Measurements from ENCODE around the gene FOXI3. TPM values are rescaled to one million over a fixed set of nuclear protein-coding genes. Genes with fewer than 3 reads are reported as not detected.

FOXI3 gene
- total RNA-seq, 4 donors from 2014 or later: not detected

DNA sequence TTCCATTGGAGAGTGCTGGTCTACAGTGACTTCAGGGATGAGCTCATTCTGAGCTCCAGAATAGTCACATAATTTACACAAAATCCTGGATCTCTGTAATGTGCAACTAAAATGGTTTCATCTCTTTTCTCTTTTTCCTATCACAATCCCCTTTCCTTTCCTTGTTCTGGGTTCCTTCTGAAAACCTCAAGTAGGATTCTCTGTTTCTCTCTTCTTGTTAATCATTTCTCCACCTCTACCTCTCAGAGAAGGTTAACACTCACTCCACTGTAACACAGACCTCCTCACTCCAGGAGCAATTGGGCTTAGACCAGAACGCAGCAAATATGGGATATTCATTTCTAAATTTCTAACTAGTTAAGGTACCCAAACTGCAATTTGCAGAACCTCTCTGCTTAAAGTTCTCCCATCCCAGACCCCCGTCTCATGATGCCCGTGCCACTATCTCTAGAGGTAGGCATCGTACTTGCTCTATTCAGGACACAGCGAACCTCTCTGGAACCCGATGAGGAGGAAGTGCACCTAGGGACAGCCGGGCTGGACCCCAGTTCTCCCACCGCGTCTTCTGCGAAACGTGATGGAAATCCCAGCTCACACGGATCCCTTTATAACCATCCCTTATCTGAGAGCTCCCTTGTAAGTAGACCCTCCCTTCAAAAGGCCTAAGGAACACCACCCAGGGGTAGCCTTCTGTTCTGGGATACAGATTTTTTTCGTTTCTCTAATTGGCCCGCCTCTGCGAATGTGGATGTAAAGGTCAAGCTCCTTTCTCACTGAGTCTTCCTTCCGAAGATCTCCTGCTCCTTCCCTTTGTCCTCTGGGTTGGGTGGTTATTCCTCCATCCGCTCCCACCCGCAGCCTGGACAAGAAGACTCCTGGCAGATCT is 1.3 kb downstream of the FOXI3 start:
- H3K36me3 ChIP-seq: no peaks in the 10 kb centered on the region
- H3K27me3 ChIP-seq: peaks cover 4 to 91% of the 10 kb centered on the region in 2 donors
- H3K27ac ChIP-seq: no peak overlapping the region
- no peaks in the 10 kb centered on the region for H3K9me3 ChIP-seq
- DNase-seq (ENCODE audit: low spot score in 2 of 2): no peak
- no peak overlapping the region for H3K4me3 ChIP-seq
- 8 to 10% methylated on average over 18 of the region's 18 CpGs for WGBS, 2 donors
- TF ChIP-seq, protein P1, sequence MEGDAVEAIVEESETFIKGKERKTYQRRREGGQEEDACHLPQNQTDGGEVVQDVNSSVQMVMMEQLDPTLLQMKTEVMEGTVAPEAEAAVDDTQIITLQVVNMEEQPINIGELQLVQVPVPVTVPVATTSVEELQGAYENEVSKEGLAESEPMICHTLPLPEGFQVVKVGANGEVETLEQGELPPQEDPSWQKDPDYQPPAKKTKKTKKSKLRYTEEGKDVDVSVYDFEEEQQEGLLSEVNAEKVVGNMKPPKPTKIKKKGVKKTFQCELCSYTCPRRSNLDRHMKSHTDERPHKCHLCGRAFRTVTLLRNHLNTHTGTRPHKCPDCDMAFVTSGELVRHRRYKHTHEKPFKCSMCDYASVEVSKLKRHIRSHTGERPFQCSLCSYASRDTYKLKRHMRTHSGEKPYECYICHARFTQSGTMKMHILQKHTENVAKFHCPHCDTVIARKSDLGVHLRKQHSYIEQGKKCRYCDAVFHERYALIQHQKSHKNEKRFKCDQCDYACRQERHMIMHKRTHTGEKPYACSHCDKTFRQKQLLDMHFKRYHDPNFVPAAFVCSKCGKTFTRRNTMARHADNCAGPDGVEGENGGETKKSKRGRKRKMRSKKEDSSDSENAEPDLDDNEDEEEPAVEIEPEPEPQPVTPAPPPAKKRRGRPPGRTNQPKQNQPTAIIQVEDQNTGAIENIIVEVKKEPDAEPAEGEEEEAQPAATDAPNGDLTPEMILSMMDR (IDR thresholded peaks at IDR 0.05): no peak
- TF ChIP-seq EP300 (IDR thresholded peaks at IDR 0.05) (no peak), POLR2A (IDR thresholded peaks at IDR 0.05) (no peak)
- H3K4me1 ChIP-seq: peaks cover 0 to 16% (median 0%) of the 10 kb centered on the region in 4 donors

DNA sequence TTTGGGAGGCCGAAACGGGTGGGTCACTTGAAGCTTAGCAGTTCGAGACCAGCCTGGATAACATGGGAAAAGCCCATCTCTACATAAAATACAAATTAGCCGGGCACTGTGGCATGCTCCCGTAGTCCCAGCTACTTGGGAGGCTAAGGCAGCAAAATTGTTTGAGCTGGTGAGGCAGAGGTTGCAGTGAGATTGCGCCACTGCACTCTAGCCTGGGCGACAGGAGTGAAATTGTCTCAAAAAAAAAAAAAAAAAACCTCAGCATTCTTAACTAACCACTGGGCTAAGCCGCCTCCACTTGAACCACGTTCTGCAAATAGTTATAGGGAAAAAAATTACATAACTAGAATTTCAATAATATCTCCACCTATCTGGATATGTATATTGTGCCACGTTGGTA is 2.3 kb downstream of the FOXI3 start:
- peaks cover 4 to 91% of the 10 kb centered on the region in 2 donors for H3K27me3 ChIP-seq
- peaks cover 0 to 16% (median 0%) of the 10 kb centered on the region in 4 donors for H3K4me1 ChIP-seq
- no peak for DNase-seq (ENCODE audit: low spot score in 2 of 2)
- H3K9me3 ChIP-seq: no peaks in the 10 kb centered on the region
- no peaks in the 10 kb centered on the region for H3K36me3 ChIP-seq
- no peak overlapping the region for H3K27ac ChIP-seq
- 78 to 92% methylated on average over 10 of the region's 10 CpGs for whole genome bisulfite sequencing, 2 donors
- no peak for TF ChIP-seq EP300 (IDR thresholded peaks at IDR 0.05)
- TF ChIP-seq, protein P1 (IDR thresholded peaks at IDR 0.05): no peak
- no peak for TF ChIP-seq POLR2A (IDR thresholded peaks at IDR 0.05)
- no peak overlapping the region for H3K4me3 ChIP-seq

DNA sequence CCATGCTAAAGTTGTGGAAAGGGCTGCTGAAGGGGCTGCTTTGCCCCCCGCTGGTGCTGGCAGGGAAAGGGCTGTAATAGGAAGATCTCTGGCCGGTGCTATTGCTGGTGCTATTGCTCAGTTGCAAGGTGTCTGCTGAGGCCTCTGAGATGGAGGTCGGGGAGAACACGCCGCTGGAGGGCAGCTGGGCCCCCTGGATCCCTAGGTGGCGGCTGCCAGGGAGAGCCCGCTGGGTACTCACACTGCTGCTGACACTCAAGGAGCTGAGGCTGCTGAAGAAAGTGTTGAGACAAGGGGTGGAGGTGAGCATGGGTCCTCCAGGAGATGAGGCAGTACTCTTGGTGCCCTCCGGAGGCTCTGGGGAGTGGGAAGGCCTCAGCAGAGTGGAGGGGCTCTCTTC is 4.2 kb downstream of the FOXI3 start:
- Histone ChIP-seq H3K4me3 (no peak overlapping the region), H3K27me3 (peaks cover 0 to 73% of the 10 kb centered on the region in 2 donors), H3K36me3 (no peaks in the 10 kb centered on the region), H3K4me1 (peaks cover 0 to 14% (median 0%) of the 10 kb centered on the region in 4 donors), H3K9me3 (no peaks in the 10 kb centered on the region), H3K27ac (no peak overlapping the region)
- no peak for TF ChIP-seq EP300 (IDR thresholded peaks at IDR 0.05)
- no peak for TF ChIP-seq POLR2A (IDR thresholded peaks at IDR 0.05)
- TF ChIP-seq, protein P1 (IDR thresholded peaks at IDR 0.05): no peak
- WGBS, 2 donors: 75 to 77% methylated on average over 7 to 8 of the region's 8 CpGs
- DNase-seq (ENCODE audit: low spot score in 2 of 2): no peak

DNA sequence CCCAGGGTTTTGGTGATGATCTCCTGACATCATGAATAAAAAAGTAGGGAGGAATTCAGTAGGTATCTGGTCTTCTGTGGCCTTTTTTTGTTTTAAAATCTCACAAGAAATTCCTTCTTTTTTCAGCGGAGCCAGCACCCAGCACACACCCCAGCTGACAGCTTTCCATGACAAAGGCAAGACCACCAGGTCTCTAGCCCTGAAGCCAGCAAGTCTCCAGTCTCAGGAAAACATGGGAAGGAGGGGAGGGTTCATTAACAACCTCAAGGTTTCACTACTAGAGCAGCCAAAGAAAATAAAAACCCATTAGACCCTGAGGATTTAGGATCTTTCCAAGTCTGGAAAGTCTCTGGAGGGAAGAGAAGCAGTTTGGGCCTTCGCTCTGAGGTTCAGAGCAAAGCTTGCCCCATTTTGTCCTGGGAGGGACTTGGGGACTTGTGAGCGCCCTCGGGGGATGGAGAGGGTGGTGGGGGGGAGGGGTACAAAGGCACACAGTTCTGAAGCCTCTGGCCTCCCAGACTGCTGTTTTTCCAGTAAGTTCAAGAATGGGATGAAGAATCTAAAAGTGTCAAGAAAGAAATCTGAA is 9.0 kb downstream of the FOXI3 start:
- DNase-seq (ENCODE audit: low spot score in 2 of 2): no peak
- no peaks in the 10 kb centered on the region for H3K9me3 ChIP-seq
- peaks cover 0 to 33% of the 10 kb centered on the region in 2 donors for H3K27me3 ChIP-seq
- H3K27ac ChIP-seq: no peak overlapping the region
- H3K36me3 ChIP-seq: no peaks in the 10 kb centered on the region
- H3K4me3 ChIP-seq: no peak overlapping the region
- no peak for TF ChIP-seq POLR2A (IDR thresholded peaks at IDR 0.05)
- TF ChIP-seq EP300 (IDR thresholded peaks at IDR 0.05): no peak
- TF ChIP-seq, protein P1 (IDR thresholded peaks at IDR 0.05): no peak
- WGBS, 2 donors: 44 to 52% methylated on average over 4 of the region's 4 CpGs
- no peaks in the 10 kb centered on the region for H3K4me1 ChIP-seq

DNA sequence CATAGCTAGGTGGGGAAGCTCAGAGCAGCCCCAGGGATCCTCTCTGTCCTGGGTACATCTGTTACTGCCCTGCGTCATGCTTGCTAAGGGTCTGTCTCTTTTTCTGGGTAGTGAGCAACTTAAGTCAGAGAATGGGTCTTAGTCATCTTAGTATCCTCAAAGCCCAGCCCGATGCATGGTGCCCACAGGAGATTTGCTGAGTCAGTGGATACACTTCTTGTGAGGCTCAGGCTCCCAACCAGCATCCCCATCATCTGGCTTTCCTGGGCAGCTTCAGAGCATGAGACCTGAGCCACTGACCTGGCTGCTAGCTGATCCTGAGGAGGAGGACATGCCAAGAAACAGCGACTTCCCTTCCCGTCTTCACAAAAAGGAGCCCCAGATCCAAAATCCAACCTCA is 10.0 kb downstream of the FOXI3 start:
- H3K27ac ChIP-seq: no peak overlapping the region
- H3K4me3 ChIP-seq: no peak overlapping the region
- H3K4me1 ChIP-seq: no peaks in the 10 kb centered on the region
- WGBS, 2 donors: 69 to 84% methylated on average over 4 of the region's 4 CpGs
- H3K36me3 ChIP-seq: no peaks in the 10 kb centered on the region
- no peak for TF ChIP-seq EP300 (IDR thresholded peaks at IDR 0.05)
- TF ChIP-seq POLR2A (IDR thresholded peaks at IDR 0.05): no peak
- TF ChIP-seq, protein P1 (IDR thresholded peaks at IDR 0.05): no peak
- no peak for DNase-seq (ENCODE audit: low spot score in 2 of 2)
- peaks cover 0 to 24% of the 10 kb centered on the region in 2 donors for H3K27me3 ChIP-seq
- no peaks in the 10 kb centered on the region for H3K9me3 ChIP-seq
